GM23248 (cell line): ENCODE results near the gene PCGF2.

ENCODE experiments used
- EZH2 ChIP-seq: fragments of 200-600 bp; sonication (generic); IDR thresholded peaks from 2 replicates; pipeline ENCODE4 v1.6.1; 2018; ENCODE audit warnings: antibody characterized with exemption, mild to moderate bottlenecking; ENCODE audit not compliant: insufficient read depth, poor library complexity, severe bottlenecking
- EZH2phosphoT487 ChIP-seq: fragments of 200-600 bp; sonication (generic); IDR thresholded peaks from 2 replicates; pipeline ENCODE4 v1.6.1; 2018; ENCODE audit warnings: antibody characterized with exemption, moderate library complexity, mild to moderate bottlenecking, low read depth; ENCODE audit not compliant: insufficient read depth

DNA sequence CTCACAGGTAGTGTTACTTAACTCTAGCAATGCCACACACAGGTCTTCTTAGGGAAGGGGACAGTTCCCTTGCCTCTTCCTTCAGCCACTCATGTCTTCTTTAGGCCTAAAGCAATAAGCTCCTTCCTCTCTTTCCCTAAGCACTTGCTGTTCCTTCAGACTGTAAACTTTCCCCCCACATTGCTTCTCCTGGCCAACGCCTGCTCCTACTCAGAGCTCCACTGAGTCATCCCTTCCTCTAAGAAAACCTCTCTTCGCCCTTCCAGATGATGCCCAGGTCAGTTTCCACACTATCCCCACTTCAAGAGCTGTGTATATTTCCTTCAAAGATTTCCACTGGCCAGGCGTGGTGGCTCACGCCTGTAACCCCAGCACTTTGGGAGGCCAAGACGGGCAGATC is 60.9 kb downstream of the PCGF2 start:
- TF ChIP-seq EZH2 (no peak), EZH2phosphoT487 (no peak)
